T-helper 2 cell (primary cell): ENCODE results near the gene SLC44A1.

Experiments used
- DNase-seq, 5 experiments: peaks; one replicate each; pipeline versions ENCODE4 v3.0.0 to v3.0.0-alpha.2; 2012 to 2022

SLC44A1 gene

DNA sequence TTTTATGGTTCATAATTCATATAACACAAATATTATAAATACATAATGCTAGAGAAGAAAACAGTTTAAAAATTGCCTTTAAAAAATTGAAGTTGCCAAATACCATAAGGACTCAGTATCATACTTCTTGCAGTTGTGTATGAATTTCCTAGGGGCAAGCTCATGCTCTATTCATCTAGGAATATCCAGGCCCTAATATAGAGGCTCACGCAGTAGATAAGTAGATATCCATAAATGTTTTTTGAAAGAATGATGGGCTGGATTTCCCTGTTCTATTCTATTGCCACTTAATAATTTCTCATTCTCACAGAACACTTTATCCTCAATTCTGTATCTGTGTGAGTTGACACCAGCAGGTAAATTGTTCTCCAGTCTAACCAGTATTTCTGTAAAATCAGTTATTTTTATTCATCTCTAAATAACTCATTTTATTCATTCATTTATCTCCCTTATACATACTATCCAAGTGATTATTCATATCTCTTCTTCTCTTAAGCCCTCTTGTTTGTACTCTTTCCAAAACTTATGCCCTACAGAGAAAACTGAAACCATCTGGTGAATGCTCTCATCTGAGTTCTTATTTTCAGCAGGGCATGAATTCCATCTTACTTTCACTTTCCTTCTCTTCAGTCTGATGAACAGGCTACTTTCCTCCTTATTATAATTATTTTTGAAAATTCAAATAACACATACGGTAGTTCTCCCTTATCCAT, 97.1 kb downstream of the SLC44A1 start:
- peak in 1 of 5 experiments; percentile 26 for DNase-seq

- no peak for DNase-seq
Measured at GRCh38 chr9:105342147-105342505, 97.7 kb downstream of the SLC44A1 start.

- DNase-seq, result no peak
Measured at GRCh38 chr9:105344283-105344682, 99.8 kb downstream of the SLC44A1 start.

GRCh38 chr9:105345626-105346025, 101.2 kb downstream of the SLC44A1 start:
- DNase-seq, result no peak

DNA sequence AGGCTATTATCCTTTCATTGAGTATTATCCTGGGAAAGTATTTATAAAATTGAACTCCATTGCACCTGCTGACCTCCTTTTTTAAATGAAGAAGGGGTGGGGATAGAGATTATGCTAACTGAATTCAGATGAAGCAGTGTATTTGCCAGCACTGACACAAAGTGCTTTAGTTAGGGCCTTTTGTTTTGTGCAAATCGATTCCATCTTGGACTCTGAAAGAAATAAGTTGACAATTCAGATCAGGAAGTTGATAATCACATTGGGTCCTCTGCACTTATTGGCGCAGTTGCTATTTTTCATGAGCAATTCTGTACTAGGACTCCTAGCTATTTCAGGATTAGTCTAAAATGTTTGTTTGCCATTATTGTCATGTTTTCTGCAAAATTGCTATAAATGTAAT, 101.8 kb downstream of the SLC44A1 start:
- no peak for DNase-seq

DNA sequence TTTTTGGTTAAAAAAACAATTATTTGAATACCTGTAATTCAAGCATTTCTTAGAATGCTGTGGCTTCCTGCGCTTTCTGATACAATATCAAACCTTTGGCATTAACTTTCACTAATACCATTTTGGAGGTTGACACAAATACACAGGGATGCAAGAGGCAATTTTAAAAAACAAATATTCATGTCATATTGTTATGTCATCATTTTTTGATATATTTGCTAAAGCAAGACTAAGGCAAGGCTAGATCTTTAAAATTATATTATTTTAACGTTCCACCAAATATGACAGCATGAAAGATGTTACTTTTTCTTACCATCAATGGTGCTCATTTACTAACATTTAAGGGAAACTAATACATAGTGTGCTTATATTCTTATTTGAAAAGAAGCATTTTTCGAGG, 110.0 kb downstream of the SLC44A1 start:
- DNase-seq, result no peak

DNA sequence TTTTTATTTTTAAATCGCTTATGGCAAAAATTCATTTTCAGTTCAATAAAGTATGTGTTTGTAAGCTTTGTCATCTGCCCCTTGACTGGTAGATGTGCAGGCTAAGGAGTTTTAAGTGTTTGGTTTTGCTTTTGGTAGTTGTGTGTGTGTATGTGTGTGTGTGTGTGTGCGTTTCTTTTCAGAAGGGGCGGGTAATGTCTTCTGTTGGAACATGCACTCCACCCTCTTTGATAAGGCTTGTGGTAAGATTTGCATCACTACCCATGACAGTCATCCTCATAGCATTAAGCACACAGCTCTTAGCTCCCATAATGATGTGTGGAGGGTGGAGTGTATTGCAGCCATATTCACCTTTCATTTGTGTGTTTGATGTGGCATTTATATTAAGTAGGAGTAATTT, 111.3 kb downstream of the SLC44A1 start:
- peak in 2 of 5 experiments; percentile 5 to 88 for DNase-seq

- DNase-seq, result peak in 1 of 5 experiments; percentile 47
Measured at GRCh38 chr9:105357937-105358336, 113.5 kb downstream of the SLC44A1 start.

GRCh38 chr9:105359892-105360291, 115.4 kb downstream of the SLC44A1 start:
- peak in 2 of 5 experiments; percentile 10 to 82 for DNase-seq

DNA sequence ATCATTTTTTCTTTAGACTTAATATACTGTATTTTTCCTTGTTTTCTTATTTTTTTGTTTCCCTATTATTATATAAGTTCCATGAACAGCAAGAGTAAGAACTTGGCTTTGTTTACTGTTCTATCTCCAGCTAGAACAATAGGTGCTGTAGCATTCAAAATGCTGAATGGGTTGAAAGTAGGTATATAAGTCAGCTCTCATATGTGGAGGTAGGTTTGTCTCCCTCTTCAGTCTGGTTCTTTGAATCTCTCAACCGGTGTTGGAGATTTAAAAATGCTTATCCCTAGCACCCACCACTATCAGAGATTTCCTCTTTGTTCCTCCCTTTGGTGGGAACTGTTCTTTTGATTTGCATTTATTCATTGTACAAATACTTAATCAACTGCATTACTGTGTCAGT, 115.9 kb downstream of the SLC44A1 start:
- DNase-seq, result no peak

DNA sequence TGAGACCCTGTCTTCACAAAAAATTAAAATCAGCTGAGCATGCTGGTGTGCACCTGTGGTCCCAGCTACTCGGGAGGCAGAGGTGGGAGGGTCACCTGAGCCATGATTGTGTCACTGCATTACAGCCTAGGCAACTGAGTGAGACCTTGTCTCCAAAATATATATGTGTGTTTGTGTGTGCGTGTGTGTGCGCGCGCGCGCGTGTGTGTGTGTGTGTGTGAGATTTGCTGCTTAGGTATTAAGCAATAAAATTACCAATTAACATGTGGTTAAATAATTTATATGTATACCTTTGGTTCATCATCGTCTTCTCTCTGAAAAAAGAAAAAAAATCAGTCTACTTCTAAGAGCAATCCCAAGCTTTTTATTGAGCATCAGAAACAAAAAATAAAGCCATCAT, 117.4 kb downstream of the SLC44A1 start:
- DNase-seq, result no peak

DNA sequence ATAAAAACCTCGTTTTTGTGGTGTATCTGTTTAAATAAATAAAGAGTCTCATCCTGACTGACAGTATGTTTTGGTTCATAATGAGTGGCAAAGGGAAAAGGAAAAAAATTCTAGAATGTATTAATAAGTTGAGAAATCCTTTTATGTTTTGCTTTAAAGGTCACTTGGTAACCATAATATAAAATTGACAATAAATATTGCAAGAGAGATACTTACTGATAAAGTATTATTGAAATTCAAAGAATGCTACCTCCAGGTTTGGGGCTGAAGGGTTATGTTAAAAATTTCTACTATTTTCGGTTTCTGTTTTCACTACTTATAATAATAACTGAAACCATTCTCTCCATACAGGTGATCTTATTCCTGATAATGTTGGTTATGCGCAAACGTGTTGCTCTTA, 118.0 kb downstream of the SLC44A1 start:
- peak in 1 of 5 experiments; percentile 21 for DNase-seq

DNA sequence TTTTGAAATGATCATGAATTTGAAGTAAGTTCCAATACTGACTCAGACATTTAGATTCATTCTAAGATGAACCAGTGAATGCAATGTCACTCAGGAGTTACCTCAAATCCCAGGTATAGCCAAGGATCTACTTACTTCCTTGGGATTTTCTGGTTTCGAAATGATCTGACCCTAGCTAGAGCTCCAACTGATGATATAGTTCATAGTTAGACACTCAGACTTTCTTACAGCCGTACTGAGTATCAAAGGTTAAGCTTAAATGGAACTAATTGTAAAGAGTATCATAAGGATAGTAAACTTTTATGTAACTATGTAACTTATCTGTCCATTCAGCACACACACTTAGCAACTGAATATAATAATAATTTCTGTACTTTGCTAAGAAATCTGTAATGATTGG, 119.4 kb downstream of the SLC44A1 start:
- no peak for DNase-seq

DNA sequence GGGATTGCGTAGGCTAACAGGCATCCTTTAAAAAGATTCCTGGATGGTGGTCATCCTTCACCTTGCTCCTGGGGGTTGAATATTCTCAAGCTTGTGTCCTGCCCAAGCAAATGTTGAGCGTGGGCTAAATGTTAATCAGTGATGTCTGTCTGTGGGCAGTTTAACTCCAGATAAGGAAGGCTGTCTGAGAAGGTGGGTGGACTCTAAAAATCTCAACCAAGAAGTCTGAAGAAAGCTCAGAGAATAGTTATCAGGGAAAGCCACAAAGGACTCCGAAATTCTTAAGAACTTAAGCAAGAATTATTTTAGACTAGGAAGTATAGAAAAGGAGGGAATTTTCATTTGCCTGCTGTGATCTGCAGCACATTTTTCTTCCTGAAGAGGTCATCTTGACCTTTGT, 125.5 kb downstream of the SLC44A1 start:
- DNase-seq, result no peak

DNA sequence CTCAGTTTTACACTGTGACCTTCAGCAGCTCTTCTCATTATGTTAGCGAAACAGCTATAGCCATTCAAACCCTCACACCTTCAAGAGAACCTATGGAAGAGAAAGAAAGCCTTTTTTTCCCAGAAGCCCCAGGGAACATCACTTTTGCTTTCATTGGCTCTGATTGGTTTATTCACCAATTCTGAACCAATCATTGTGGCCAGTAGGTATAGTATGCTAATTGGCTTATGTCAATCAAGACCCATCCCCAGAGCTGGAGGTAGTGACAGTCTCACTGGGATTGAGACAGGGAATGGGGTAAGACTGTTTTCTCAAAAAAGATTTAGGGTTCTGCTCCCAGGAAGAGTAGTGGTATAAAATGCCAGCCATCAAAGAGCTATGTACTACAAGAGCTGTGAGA, 129.3 kb downstream of the SLC44A1 start:
- DNase-seq, result no peak

DNA sequence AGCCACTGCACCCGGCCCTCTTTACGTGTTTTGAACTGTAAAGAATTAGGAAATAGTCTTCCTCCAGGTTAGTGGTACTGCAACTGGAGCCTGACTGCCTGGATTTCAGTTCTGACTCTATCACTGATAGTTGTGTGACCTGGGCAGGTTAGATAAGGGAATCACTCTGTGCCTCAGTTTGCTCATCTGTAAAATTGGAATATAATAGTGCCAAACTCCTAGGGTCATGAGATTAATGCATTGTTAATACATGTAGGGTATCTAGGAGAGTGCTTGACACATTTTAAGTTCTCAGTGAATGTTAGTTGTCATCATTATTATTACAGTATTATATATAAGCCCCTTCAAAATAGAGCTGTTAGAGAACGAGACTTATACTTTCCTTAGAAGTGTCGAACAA, 130.9 kb downstream of the SLC44A1 start:
- DNase-seq, result no peak

DNA sequence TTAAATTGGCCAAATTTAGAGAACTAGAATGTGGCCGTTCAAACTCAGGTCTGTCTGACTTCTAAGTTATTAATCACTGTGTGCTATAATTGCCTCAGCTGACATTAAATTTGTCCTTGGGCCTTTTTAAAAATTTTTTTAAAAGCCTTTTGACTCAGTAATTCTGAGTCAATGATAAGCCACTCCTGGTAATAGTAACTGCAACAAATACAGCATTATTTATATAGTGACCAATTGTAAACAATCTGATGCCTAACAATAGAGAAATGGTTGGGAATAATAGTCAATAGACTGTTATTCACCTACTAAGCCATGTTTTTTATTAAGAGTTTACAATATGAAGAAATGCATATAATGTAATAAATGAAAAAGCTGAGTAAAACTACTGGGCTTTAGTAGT, 132.4 kb downstream of the SLC44A1 start:
- DNase-seq, result no peak

- peak in 2 of 5 experiments; percentile 5 to 61 for DNase-seq
Measured at GRCh38 chr9:105385381-105385985, 141.0 kb downstream of the SLC44A1 start.

DNA sequence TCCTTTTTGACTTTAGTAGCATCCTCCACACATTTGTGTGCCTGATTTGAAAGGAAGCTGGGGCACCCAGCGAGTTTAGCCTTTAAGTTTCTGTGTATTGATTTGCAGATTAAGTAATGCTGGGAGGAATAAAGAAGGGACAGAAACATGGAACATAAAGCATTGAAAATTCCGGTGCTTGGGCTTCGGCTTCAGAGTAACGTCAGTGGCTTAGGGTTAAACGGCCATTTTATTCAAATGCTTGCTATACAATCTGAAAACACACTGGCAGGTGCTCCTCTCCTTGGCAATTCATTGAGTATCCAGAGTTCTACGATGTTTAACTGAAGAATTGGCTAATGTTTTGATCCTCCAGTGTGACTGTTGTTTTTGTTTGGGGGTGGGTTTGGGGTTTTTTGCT, 145.3 kb downstream of the SLC44A1 start:
- DNase-seq, result no peak

- no peak for DNase-seq
Measured at GRCh38 chr9:105390871-105391270, 146.4 kb downstream of the SLC44A1 start.

- DNase-seq, result no peak
Measured at GRCh38 chr9:105391288-105391687, 146.8 kb downstream of the SLC44A1 start.

DNA sequence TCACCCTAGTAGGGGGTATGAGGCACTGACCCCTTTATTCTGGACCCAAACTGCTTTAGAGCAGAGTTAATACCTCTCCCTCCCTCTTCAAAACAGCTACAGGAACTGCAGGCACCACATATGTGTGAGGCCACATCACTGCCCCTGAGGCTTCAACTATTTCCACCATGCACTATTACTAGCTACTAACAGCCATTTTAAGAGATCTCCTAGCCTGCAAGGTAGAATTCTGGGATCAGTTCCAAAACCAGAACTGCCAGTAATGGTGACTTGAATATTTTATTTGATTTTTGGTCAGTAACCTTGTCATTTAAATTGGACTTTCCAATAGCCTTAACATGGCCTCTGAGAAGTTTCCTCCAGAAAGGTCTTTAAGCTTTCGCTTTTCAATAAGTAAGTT, 148.1 kb downstream of the SLC44A1 start:
- DNase-seq, result no peak

- no peak for DNase-seq
Measured at GRCh38 chr9:105393576-105394344, 149.3 kb downstream of the SLC44A1 start.

- no peak for DNase-seq
Measured at GRCh38 chr9:105396441-105396840, 152.0 kb downstream of the SLC44A1 start.
